ENCODE data around the gene RRAD.
"Not testable (repeated sequence)": the region's sequence is repeated elsewhere in the genome, so short reads cannot be mapped to it uniquely, and the experiment has no call there.

The RRAD gene, protein sequence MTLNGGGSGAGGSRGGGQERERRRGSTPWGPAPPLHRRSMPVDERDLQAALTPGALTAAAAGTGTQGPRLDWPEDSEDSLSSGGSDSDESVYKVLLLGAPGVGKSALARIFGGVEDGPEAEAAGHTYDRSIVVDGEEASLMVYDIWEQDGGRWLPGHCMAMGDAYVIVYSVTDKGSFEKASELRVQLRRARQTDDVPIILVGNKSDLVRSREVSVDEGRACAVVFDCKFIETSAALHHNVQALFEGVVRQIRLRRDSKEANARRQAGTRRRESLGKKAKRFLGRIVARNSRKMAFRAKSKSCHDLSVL

DNA sequence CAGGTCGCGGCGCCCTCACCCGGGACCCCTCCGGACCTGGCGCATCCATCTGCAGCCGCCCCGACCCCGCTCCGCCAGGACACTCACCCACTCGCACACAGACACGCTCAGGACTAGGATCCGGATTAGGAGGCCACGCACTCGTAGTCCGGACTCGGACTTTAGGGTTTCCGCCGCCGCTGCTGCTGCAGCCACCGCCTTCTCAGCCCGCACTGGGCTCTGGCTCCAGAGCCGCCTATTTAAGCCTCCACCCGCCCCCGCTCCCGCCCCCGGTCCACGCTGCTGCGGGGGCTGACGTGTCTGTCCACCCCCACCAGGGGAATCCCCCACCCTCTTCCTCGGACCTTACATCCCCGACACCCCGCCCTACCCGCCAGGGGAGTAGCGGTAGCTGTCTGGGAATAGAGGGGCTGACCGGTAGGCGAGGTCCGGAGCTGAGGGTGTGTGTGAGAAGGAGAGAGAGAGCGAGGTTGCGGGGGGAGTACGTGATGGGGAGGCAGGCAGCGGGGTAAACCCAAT is at the start of gene RRAD:
Gene RRAD (minus strand): TSS at position 214 of the 519 bp plus-strand sequence. CDS start 356 bp downstream, outside the sequence.
- no peak for DNase-seq

- DNase-seq: not testable (repeated sequence)
Measured at GRCh38 chr16:66974932-66975246, 49.6 kb upstream of the RRAD start.

- not testable (repeated sequence) for DNase-seq
Measured at GRCh38 chr16:66974156-66974931, 49.0 kb upstream of the RRAD start.

GRCh38 chr16:66973716-66974115 is 48.4 kb upstream of the RRAD start:
- DNase-seq: no peak

- DNase-seq: no peak
Measured at GRCh38 chr16:66972983-66973382, 47.6 kb upstream of the RRAD start.

GRCh38 chr16:66970775-66971720 is 45.7 kb upstream of the RRAD start:
- DNase-seq: no peak

DNA sequence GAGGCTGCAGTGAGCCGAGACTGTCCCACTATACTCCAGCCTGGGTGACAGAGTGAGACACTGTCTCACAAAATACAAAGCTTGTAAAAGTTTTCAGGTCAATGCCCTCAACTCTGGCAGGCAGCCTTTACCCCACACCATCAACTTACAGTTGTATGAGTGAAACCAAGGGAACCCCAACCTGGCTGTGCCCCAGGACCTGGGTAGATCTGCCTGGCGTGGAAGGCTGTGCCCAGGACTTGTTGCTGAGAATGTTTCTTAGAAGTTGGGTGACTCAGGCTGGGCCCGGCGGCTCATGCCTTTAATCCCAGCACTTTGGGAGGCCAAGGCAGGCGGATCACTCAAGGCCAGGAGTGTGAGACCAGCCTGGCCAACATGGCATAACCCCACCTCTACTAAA is 43.5 kb upstream of the RRAD start:
- no peak for DNase-seq

DNA sequence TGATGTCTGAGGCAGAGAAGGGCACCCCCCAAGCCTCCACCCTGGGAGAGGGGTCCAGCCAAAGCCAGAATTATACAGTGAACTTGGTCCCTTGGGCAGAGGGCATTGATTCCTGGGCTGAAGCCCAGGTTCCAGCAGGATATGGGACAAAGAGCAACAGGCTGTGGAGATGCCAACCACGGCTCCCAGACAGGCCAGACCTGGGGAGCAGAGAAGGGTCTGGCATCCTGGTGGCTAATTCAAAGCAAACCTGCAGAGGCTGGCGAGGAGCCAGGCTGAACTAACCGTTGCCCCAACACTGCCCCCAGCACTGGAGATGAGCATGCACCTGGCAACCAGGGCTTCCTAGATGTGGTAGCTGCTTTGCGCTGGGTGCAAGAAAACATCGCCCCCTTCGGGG is 38.7 kb upstream of the RRAD start:
- DNase-seq: no peak

- DNase-seq: no peak
Measured at GRCh38 chr16:66961914-66962313, 36.6 kb upstream of the RRAD start.

GRCh38 chr16:66961065-66961744 is 35.9 kb upstream of the RRAD start, which contains the start of gene CES3:
CES3 (plus strand) TSS chr16:66961266; CDS start chr16:66961308, 42 bp downstream.
- peak; percentile 74 for DNase-seq

- DNase-seq: no peak
Measured at GRCh38 chr16:66960270-66960669, 34.9 kb upstream of the RRAD start.

DNA sequence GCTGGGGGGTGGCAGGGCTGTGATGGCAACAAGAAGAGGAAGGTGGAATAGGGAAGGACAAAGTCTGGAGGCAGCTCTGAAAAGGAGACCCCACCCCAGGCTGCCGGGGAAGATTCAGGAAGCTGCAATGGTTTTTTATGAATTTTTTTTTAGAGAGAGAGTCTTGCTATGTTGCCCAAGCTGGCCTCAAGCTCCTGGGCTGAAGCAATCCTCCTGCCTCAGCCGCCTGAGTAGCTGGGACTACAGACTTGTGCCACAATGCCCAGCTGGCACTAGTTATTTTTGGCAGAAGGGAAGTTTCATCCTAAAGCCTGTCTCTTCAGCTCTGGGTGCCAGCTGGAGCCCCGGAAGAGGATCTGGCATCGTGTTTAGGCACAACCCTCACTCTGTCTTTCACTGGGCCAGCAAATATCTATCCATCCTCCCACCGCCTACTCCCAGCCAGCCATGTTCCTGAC is 34.4 kb upstream of the RRAD start:
- no peak for DNase-seq

DNA sequence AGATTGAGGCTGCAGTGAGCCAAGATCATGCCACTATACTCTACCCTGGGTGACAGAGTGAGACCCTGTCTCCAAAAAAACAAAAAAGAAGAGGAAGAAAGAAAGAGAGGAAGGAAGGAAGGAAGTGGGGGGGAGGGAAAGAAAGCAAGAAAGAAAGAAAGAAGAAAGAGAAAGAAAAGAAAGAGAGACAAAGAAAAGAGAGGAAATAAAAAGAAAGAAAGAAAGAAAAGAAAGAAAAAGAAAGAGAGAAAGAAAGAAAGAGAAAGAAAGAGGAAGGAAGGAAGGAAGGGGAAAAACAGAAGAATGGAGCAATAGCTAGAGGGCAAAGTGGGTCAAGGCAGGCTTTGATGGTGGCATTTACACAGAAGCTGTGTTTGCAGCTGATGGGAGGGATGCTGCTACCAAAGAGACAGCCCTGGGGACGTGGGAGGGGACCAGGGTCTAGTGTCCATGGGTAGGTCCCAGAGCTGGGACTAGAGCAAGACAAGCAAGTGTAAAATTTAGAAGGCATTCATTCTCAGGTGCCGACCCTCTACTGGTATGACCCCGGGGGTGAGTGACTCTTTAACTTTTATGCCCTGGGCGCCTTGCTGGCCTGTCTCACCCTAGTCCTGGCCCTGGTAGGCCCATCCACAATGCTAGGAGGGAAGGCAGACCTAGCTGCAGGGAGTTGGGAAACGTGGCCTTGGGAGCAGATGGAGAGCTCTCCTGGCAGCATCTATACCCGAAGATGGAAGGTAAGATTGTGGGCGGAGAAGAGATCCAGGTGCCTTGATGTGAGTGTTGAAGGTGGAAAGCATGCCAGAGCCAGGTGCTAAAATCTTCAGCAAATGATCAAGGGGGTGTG is 33.7 kb upstream of the RRAD start:
- DNase-seq: no peak

GRCh38 chr16:66956154-66956457 is 30.8 kb upstream of the RRAD start:
- DNase-seq: not testable (repeated sequence)

- DNase-seq: not testable (repeated sequence)
Measured at GRCh38 chr16:66955363-66956153, 30.2 kb upstream of the RRAD start.

DNA sequence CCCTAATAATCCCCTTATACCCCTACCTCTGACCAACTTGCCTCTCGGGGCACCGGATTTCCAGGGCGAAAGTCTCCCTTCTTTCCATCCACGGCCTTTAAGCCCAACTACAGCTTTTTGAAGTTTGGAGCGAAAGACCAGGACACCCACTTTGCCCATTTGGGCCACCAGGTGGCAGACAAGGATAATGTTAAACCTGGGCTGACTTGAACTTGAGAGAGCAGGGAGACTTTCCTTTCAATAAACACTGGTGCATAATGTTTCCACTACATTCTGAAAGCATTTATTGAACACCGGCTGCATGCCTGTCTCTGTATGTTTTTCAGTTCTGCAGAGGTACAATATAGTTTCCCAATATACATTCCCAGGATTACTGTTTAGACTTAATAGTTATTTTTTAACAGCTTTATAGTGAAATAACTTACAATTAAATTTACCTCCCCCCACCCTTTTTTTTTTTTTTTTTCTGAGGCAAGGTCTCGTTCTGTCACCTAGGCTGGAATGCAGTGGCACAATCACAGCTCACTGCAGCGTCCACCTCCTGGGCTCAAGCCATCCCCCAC is 28.8 kb upstream of the RRAD start:
- peak; percentile 89 for DNase-seq

GRCh38 chr16:66953462-66954096 is 28.2 kb upstream of the RRAD start:
- no peak for DNase-seq

GRCh38 chr16:66952430-66953110 is 27.2 kb upstream of the RRAD start:
- no peak for DNase-seq
